Endothelial cell of umbilical vein (primary cell): ENCODE measurements around the gene CLTCL1. TPM values are rescaled to one million over a fixed set of nuclear protein-coding genes. Genes with fewer than 3 reads are reported as not detected.

Source experiments
- BruUV-seq: library from RNA; stranded (reverse); fragments of 400-500 nt; replicated peaks from 2 replicates; lab custom pipeline; 2021; lab: Mats Ljungman, UMichigan
- CTCF ChIA-PET: fragments of 300-600, 350-600 bp; sonication (Branson Sonifier 250); formaldehyde crosslinking; loops from one replicate; lab custom pipeline; 2021; ENCODE audit warnings: antibody characterized with exemption, inconsistent platforms; lab: Charles Lee
- POLR2A ChIA-PET: fragments of 300-600, 350-600 bp; sonication (Branson Sonifier 250); formaldehyde crosslinking; loops from one replicate; lab custom pipeline; 2021; ENCODE audit warnings: antibody characterized with exemption, inconsistent platforms; lab: Charles Lee
- DNase-seq: peaks from one replicate; pipeline ENCODE4 v3.0.0-alpha.2; 2011; ENCODE audit warnings: low read depth, low spot score
- FAIRE-seq: peaks from 2 replicates; lab custom pipeline; 2011; peaks lifted over from hg19 to GRCh38; lab: Jason Lieb, UNC
- H2AFZ ChIP-seq: 2 replicates; pipeline ENCODE4 v1.6.0; 2012; ENCODE audit warnings: low read depth, low read length, control low read depth, inconsistent platforms
- H3K27ac ChIP-seq: 2 replicates; pipeline ENCODE4 v1.5.1; 2011; ENCODE audit warnings: low read depth, mild to moderate bottlenecking, control low read depth, low read length, moderate library complexity; ENCODE audit not compliant: insufficient read depth
- H3K27me3 ChIP-seq, 2 experiments: 2 replicates each; pipeline versions ENCODE4 v1.6.0 to v1.6.1; 2011; ENCODE audit warnings: low read length in 2 of 2, mixed read lengths in 1 of 2; ENCODE audit not compliant: control insufficient read depth in 2 of 2, insufficient read depth in 2 of 2
- H3K36me3 ChIP-seq, 2 experiments: 2 replicates in 1 of 2; 3 replicates in 1 of 2; pipeline ENCODE4 v1.5.1; 2011; ENCODE audit warnings: low read length in 2 of 2, mild to moderate bottlenecking in 1 of 2, moderate library complexity in 1 of 2; ENCODE audit not compliant: control insufficient read depth in 2 of 2, insufficient read depth in 2 of 2; ENCODE audit errors: extremely low read depth in 1 of 2
- H3K4me1 ChIP-seq: 3 replicates; pipeline ENCODE4 v1.5.1; 2011; ENCODE audit warnings: mild to moderate bottlenecking, low read length; ENCODE audit not compliant: control insufficient read depth, insufficient read depth; ENCODE audit errors: extremely low read depth
- H3K4me2 ChIP-seq: 2 replicates; pipeline ENCODE4 v1.6.1; 2011; ENCODE audit warnings: low read length, control low read depth, mixed read lengths; ENCODE audit not compliant: insufficient read depth
- H3K4me3 ChIP-seq, 3 experiments: fragments of 200-600 bp in 1 of 3; sonication (generic), shearing (Covaris generic) in 1 of 3; replicated peaks in 1 of 3; 2 replicates each; pipeline ENCODE4 v1.5.1; 2011 to 2016; ENCODE audit warnings: control low read depth in 3 of 3, low read length in 3 of 3, mild to moderate bottlenecking in 2 of 3, inconsistent platforms in 1 of 3, low read depth in 1 of 3, moderate library complexity in 1 of 3; ENCODE audit not compliant: insufficient read depth in 1 of 3
- H3K79me2 ChIP-seq: 2 replicates; pipeline ENCODE4 v1.6.0; 2012; ENCODE audit warnings: low read length, inconsistent platforms; ENCODE audit not compliant: control insufficient read depth, insufficient read depth
- H3K9ac ChIP-seq: replicated peaks from 2 replicates; pipeline ENCODE3; 2011; ENCODE audit warnings: low read length, control low read depth; ENCODE audit not compliant: insufficient read depth; ENCODE audit errors: extremely low read depth
- H3K9me1 ChIP-seq: replicated peaks from 3 replicates; pipeline ENCODE4 v1.6.0; 2011; ENCODE audit warnings: mild to moderate bottlenecking, low read length; ENCODE audit not compliant: control insufficient read depth, insufficient read depth; ENCODE audit errors: extremely low read depth
- H3K9me3 ChIP-seq: replicated peaks from 2 replicates; pipeline ENCODE4 v1.5.1; 2012; ENCODE audit warnings: low read length, inconsistent platforms; ENCODE audit not compliant: control insufficient read depth, insufficient read depth
- H4K20me1 ChIP-seq: replicated peaks from 2 replicates; pipeline ENCODE3; 2011; ENCODE audit warnings: mild to moderate bottlenecking, low read length; ENCODE audit not compliant: control insufficient read depth, insufficient read depth; ENCODE audit errors: extremely low read depth
- FOS ChIP-seq: IDR thresholded peaks from 2 replicates; pipeline ENCODE4 v1.6.1; 2011; ENCODE audit warnings: mild to moderate bottlenecking, low read length, moderate library complexity, borderline replicate concordance; ENCODE audit not compliant: insufficient read depth
- JUN ChIP-seq: IDR thresholded peaks from 2 replicates; pipeline ENCODE4 v1.6.1; 2011; ENCODE audit warnings: borderline replicate concordance, low read depth; ENCODE audit not compliant: insufficient read length, insufficient read depth
- MYC ChIP-seq: IDR thresholded peaks from one replicate; pipeline ENCODE4 v1.6.1; 2011; ENCODE audit warnings: mild to moderate bottlenecking, low read depth, low read length
- POLR2A ChIP-seq: IDR thresholded peaks from 2 replicates; pipeline ENCODE4 v1.6.1; 2012; ENCODE audit warnings: low read depth, mild to moderate bottlenecking, control low read depth, low read length
- dilution Hi-C: fragments of 300-500 bp; cut with MboI; formaldehyde crosslinking; loops from one replicate; pipeline ENCODE4 v1.15.0; 2019; ENCODE audit warnings: low sequenced_read_pairs; ENCODE audit not compliant: extremely low pct_ligation_motif_present
- intact Hi-C: fragments of 100-400 bp; cut with micrococcal nuclease; formaldehyde crosslinking; loops from one replicate; pipeline ENCODE4 v1.10.0; 2022
- polyA plus RNA-seq, 4 experiments: library from polyadenylated mRNA; depleted of rRNA in 3 of 4; stranded (reverse) in 3 of 4; unstranded in 1 of 4; fragments of >200 nt; gene quantifications; 2 replicates each; pipeline versions ENCODE4 v1.2.1 to v1.2.3, GENCODE V29; 2011 to 2012; ENCODE audit warnings: missing spikeins in 1 of 4
- total RNA-seq: library from RNA; stranded (reverse); gene quantifications from 2 replicates; pipeline ENCODE4 v1.2.3, GENCODE V29; 2021
- TF ChIP-seq, protein P1 (sequence below), 2 donors: IDR thresholded peaks; 1 replicate in 1 of 2; 2 replicates in 1 of 2; pipeline ENCODE4 v1.5.1; 2011; ENCODE audit warnings: low read length in 2 of 2, mild to moderate bottlenecking in 2 of 2, moderate library complexity in 2 of 2, control low read depth in 1 of 2, inconsistent platforms in 1 of 2, low read depth in 1 of 2; ENCODE audit not compliant: insufficient read depth in 1 of 2; ENCODE audit errors: extremely low read depth in 1 of 2

CLTCL1 gene
- total and polyA plus RNA-seq, 2 donors (not counting 3 experiments of a cell fraction or from before 2014, with no cell fraction given): 5.0 to 6.2 TPM

GRCh38 chr22:19218541-19219233 is 72.8 kb downstream of the CLTCL1 start:
- TF ChIP-seq MYC: no peak
- Histone ChIP-seq H3K4me3 (no peak overlapping the region), H3K27ac (no peak overlapping the region), H3K4me1 (no peaks in the 10 kb centered on the region), H3K27me3 (no peaks in the 10 kb centered on the region), H3K79me2 (no peaks in the 10 kb centered on the region), H3K4me2 (no peak overlapping the region), H2AFZ (no peak overlapping the region), H3K9me3 (no peaks in the 10 kb centered on the region), H3K9ac (no peak overlapping the region), H3K9me1 (no peaks in the 10 kb centered on the region), H4K20me1 (no peaks in the 10 kb centered on the region), H3K36me3 (no peaks in the 10 kb centered on the region)
- dilution Hi-C loops: no loop called here
- intact Hi-C loops: no loop called here
- no TSS peak for BruUV-seq
- no peak for FAIRE-seq
- POLR2A ChIA-PET: no interaction called here
- DNase-seq: no peak
- CTCF ChIA-PET: interaction anchor here (1.2 kb wide), 1 partner anchor 15 kb away, joined by 3 read pairs; no protein-coding TSS in a partner anchor

DNA sequence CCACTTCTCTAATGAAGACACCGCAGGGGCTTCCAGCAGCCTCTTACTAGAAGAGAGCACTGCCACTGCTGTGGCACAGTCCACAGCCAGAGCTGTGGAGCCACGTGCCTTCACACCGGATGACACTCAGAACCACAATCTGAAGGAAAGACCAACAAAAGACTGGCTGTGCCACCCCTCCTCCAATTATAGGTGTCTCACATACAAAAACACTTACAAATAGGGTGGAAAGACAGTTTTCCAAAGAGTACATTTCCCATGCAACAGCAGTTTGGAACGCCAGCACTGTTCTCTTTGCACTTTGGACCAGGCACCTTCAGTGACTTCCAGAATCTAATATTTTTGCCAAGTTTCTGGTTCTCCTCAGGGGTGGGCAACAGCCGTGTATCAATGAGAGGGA is 74.9 kb downstream of the CLTCL1 start:
- DNase-seq: no peak
- intact Hi-C loops (no loop called here), dilution Hi-C loops (no loop called here)
- H3K79me2 ChIP-seq: no peaks in the 10 kb centered on the region
- H3K27me3 ChIP-seq: no peaks in the 10 kb centered on the region
- no peaks in the 10 kb centered on the region for H3K9me3 ChIP-seq
- no peak overlapping the region for H3K4me3 ChIP-seq
- H4K20me1 ChIP-seq: no peaks in the 10 kb centered on the region
- no TSS peak for BruUV-seq
- POLR2A ChIA-PET: no interaction called here
- H3K4me1 ChIP-seq: no peaks in the 10 kb centered on the region
- H3K27ac ChIP-seq: no peak overlapping the region
- TF ChIP-seq POLR2A (no peak), FOS (no peak), JUN (no peak), MYC (no peak)
- TF ChIP-seq, protein P1, sequence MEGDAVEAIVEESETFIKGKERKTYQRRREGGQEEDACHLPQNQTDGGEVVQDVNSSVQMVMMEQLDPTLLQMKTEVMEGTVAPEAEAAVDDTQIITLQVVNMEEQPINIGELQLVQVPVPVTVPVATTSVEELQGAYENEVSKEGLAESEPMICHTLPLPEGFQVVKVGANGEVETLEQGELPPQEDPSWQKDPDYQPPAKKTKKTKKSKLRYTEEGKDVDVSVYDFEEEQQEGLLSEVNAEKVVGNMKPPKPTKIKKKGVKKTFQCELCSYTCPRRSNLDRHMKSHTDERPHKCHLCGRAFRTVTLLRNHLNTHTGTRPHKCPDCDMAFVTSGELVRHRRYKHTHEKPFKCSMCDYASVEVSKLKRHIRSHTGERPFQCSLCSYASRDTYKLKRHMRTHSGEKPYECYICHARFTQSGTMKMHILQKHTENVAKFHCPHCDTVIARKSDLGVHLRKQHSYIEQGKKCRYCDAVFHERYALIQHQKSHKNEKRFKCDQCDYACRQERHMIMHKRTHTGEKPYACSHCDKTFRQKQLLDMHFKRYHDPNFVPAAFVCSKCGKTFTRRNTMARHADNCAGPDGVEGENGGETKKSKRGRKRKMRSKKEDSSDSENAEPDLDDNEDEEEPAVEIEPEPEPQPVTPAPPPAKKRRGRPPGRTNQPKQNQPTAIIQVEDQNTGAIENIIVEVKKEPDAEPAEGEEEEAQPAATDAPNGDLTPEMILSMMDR (IDR thresholded peaks at IDR 0.05; ENCODE audit: extremely low read depth in 1 of 2, insufficient read depth in 1 of 2, low read depth in 1 of 2, low read length in 2 of 2): no peak
- no peak for FAIRE-seq
- CTCF ChIA-PET: no interaction called here
- no peak overlapping the region for H3K9ac ChIP-seq
- no peaks in the 10 kb centered on the region for H3K9me1 ChIP-seq
- no peak overlapping the region for H2AFZ ChIP-seq
- H3K36me3 ChIP-seq: no peaks in the 10 kb centered on the region
- H3K4me2 ChIP-seq: no peak overlapping the region
